MCF 10A (cell line): ENCODE results near the gene SKA1. TPM values are rescaled to one million over a fixed set of nuclear protein-coding genes. Genes with fewer than 3 reads are reported as not detected.
"Not testable (repeated sequence)": the region's sequence is repeated elsewhere in the genome, so short reads cannot be mapped to it uniquely, and the experiment has no call there.

Source experiments
- BruUV-seq: library from RNA; stranded (reverse); fragments of 400-500 nt; replicated peaks from 2 replicates; lab custom pipeline; 2021; lab: Mats Ljungman, UMichigan
- CTCF ChIA-PET: fragments of 300-600 bp; sonication (Branson Sonifier 250); formaldehyde crosslinking; extraction: SDS; loops from one replicate; lab custom pipeline; 2021; ENCODE audit warnings: antibody characterized with exemption, inconsistent platforms; lab: Yijun Ruan, JAX
- POLR2A ChIA-PET: fragments of 300-600, 350-650 bp; sonication (Branson Sonifier 250); formaldehyde crosslinking; extraction: SDS; loops from one replicate; lab custom pipeline; 2020; ENCODE audit warnings: antibody characterized with exemption, inconsistent platforms; lab: Yijun Ruan, JAX
- DNase-seq: peaks from one replicate; pipeline ENCODE4 v3.0.0-alpha.2; 2018; ENCODE audit not compliant: unreplicated experiment
- H3K27ac Mint-ChIP-seq: one replicate; pipeline ENCODE4 v1.8.0; 2022; ENCODE audit warnings: mild to moderate bottlenecking, low read depth, mixed read lengths; ENCODE audit not compliant: unreplicated experiment
- H3K27me3 Mint-ChIP-seq: one replicate; pipeline ENCODE4 v1.8.0; 2022; ENCODE audit warnings: mixed read lengths; ENCODE audit not compliant: insufficient read depth, unreplicated experiment
- H3K36me3 Mint-ChIP-seq: one replicate; pipeline ENCODE4 v1.8.0; 2022; ENCODE audit warnings: mild to moderate bottlenecking, moderate library complexity, mixed read lengths; ENCODE audit not compliant: insufficient read depth, unreplicated experiment
- H3K4me1 Mint-ChIP-seq: one replicate; pipeline ENCODE4 v1.8.0; 2022; ENCODE audit warnings: mixed read lengths; ENCODE audit not compliant: insufficient read depth, unreplicated experiment
- H3K4me3 Mint-ChIP-seq: one replicate; pipeline ENCODE4 v1.8.0; 2022; ENCODE audit warnings: mild to moderate bottlenecking, moderate library complexity, mixed read lengths; ENCODE audit not compliant: unreplicated experiment
- H3K9me3 Mint-ChIP-seq: one replicate; pipeline ENCODE4 v1.8.0; 2022; ENCODE audit warnings: mixed read lengths; ENCODE audit not compliant: unreplicated experiment
- intact Hi-C: fragments of 100-400 bp; cut with micrococcal nuclease; formaldehyde crosslinking; loops from 2 replicates; pipeline ENCODE4 v1.14.1; 2022
- total RNA-seq: library from RNA; stranded (reverse); gene quantifications from 2 replicates; pipeline ENCODE4 v1.2.3, GENCODE V29; 2022
- TF ChIP-seq, protein P1 (sequence below): fragments of 200-600 bp; IDR thresholded peaks from one replicate; pipeline ENCODE4 v1.8.0; 2022; ENCODE audit warnings: antibody characterized with exemption, mild to moderate bottlenecking; ENCODE audit not compliant: unreplicated experiment

Gene SKA1
- total RNA-seq, 1 experiment from 2014 or later: 18.7 TPM

DNA sequence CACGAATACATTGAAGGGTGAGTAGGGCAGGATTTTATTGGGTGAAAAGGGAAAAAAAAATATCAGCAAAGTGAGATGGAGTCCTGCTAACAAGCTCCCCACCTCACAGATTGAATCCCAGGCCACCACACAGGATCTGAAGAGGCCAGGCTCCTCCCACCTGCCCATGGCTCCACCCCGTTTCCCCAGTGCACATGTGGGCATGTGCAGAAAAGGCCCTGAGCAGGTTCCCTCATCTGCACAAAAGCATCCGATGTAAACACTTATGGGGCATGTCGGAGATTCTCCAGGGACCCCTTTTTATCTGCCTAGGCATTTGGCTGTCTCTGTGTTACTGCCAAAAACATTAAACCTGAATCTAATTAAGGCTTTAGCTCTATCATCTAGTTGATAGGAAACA is 35.2 kb downstream of the SKA1 start:
- no peaks in the 10 kb centered on the region for H3K9me3 Mint-ChIP-seq
- TF ChIP-seq, protein P1, sequence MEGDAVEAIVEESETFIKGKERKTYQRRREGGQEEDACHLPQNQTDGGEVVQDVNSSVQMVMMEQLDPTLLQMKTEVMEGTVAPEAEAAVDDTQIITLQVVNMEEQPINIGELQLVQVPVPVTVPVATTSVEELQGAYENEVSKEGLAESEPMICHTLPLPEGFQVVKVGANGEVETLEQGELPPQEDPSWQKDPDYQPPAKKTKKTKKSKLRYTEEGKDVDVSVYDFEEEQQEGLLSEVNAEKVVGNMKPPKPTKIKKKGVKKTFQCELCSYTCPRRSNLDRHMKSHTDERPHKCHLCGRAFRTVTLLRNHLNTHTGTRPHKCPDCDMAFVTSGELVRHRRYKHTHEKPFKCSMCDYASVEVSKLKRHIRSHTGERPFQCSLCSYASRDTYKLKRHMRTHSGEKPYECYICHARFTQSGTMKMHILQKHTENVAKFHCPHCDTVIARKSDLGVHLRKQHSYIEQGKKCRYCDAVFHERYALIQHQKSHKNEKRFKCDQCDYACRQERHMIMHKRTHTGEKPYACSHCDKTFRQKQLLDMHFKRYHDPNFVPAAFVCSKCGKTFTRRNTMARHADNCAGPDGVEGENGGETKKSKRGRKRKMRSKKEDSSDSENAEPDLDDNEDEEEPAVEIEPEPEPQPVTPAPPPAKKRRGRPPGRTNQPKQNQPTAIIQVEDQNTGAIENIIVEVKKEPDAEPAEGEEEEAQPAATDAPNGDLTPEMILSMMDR: no peak
- DNase-seq: no peak

DNA sequence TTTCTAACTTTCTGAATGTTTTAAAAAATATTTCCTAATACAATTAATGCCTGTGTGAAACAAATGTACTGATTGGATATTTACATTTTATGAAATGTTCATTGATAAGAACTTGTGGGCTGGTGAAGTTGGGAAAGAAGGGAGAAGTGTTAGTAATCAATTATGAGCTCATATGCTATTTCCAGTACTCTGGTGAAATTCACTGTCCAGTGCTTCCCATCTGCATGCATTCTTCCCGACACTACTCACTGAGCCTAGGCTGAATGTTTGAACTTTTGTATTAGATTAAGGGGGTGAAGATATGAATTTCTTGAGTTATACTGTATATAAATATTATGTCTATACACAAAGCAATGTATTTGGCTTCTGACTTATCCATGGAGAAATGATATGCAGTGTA is 36.0 kb downstream of the SKA1 start:
- H3K36me3 Mint-ChIP-seq: no peaks in the 10 kb centered on the region
- no TSS peak for BruUV-seq
- no peaks in the 10 kb centered on the region for H3K9me3 Mint-ChIP-seq
- TF ChIP-seq, protein P1: no peak
- peaks cover 10% of the 10 kb centered on the region for H3K27me3 Mint-ChIP-seq
- H3K4me3 Mint-ChIP-seq: no peak overlapping the region
- intact Hi-C loops: no loop called here
- H3K27ac Mint-ChIP-seq: no peak overlapping the region
- DNase-seq: no peak
- CTCF ChIA-PET: interaction anchor here (0.7 to 2.0 kb wide), 4 partner anchors 9 to 129 kb away, joined by 4 to 12 read pairs (median 5); no protein-coding TSS in a partner anchor
- H3K4me1 Mint-ChIP-seq: peaks cover 6% of the 10 kb centered on the region
- POLR2A ChIA-PET: interaction anchor here (0.6 to 1.4 kb wide), 4 partner anchors 8 to 103 kb away, joined by 3 to 4 read pairs (median 4); partner anchors contain the start of gene SKA1

More for the DNA sequence above, 35.2 kb downstream of the SKA1 start:
- no peak overlapping the region for H3K4me3 Mint-ChIP-seq
- ChIA-PET POLR2A (interaction anchor here (0.8 to 1.4 kb wide), 2 partner anchors 9 to 23 kb away, joined by 3 to 4 read pairs; no protein-coding TSS in a partner anchor), CTCF (interaction anchor here (1.1 to 1.4 kb wide), 3 partner anchors 9 to 19 kb away, joined by 3 to 6 read pairs (median 4); no protein-coding TSS in a partner anchor)
- no TSS peak for BruUV-seq
- H3K36me3 Mint-ChIP-seq: no peaks in the 10 kb centered on the region
- H3K27ac Mint-ChIP-seq: no peak overlapping the region
- peaks cover 6% of the 10 kb centered on the region for H3K4me1 Mint-ChIP-seq
- H3K27me3 Mint-ChIP-seq: peaks cover 10% of the 10 kb centered on the region
- intact Hi-C loops: no loop called here

- intact Hi-C loops, DNase-seq, H3K4me1 Mint-ChIP-seq, H3K27me3 Mint-ChIP-seq, H3K27ac Mint-ChIP-seq, POLR2A ChIA-PET, H3K4me3 Mint-ChIP-seq, H3K36me3 Mint-ChIP-seq, BruUV-seq, CTCF ChIA-PET: not testable (repeated sequence)
- H3K9me3 Mint-ChIP-seq: peaks cover 11% of the 10 kb centered on the region
Measured at GRCh38 chr18:50416832-50417231, 42.0 kb downstream of the SKA1 start.

GRCh38 chr18:50417705-50418104 is 42.9 kb downstream of the SKA1 start:
- H3K36me3 Mint-ChIP-seq, BruUV-seq, H3K27me3 Mint-ChIP-seq, H3K4me1 Mint-ChIP-seq, intact Hi-C loops, H3K4me3 Mint-ChIP-seq, H3K27ac Mint-ChIP-seq, DNase-seq, CTCF ChIA-PET: not testable (repeated sequence)
- H3K9me3 Mint-ChIP-seq: peaks cover 11% of the 10 kb centered on the region
- POLR2A ChIA-PET: interaction anchor here (0.6 kb wide), 1 partner anchor 10 kb away, joined by 3 read pairs; no protein-coding TSS in a partner anchor

GRCh38 chr18:50418650-50419049 is 43.8 kb downstream of the SKA1 start:
- Mint-ChIP-seq H3K4me3 (no peak overlapping the region), H3K27ac (no peak overlapping the region), H3K9me3 (peaks cover 11% of the 10 kb centered on the region), H3K36me3 (no peaks in the 10 kb centered on the region), H3K4me1 (no peaks in the 10 kb centered on the region), H3K27me3 (no peaks in the 10 kb centered on the region)
- BruUV-seq: no TSS peak
- DNase-seq: no peak
- POLR2A ChIA-PET: interaction anchor here (0.7 kb wide), 1 partner anchor 429 kb away, joined by 3 read pairs; no protein-coding TSS in a partner anchor
- CTCF ChIA-PET: no interaction called here
- intact Hi-C loops: no loop called here
- TF ChIP-seq, protein P1: no peak
